Calu3 (cell line): ENCODE measurements around the gene BAAT. TPM values are rescaled to one million over a fixed set of nuclear protein-coding genes. Genes with fewer than 3 reads are reported as not detected.
"Not testable (repeated sequence)": the region's sequence is repeated elsewhere in the genome, so short reads cannot be mapped to it uniquely, and the experiment has no call there.

Experiments
- BruUV-seq: library from RNA; stranded (reverse); fragments of 400-500 nt; replicated peaks from 2 replicates; lab custom pipeline; 2021; lab: Mats Ljungman, UMichigan
- CTCF ChIA-PET: fragments of 300-600 bp; sonication (Branson Sonifier 250); formaldehyde crosslinking; loops from one replicate; lab custom pipeline; 2022; ENCODE audit warnings: antibody characterized with exemption; lab: Charles Lee
- DNase-seq: peaks from one replicate; pipeline ENCODE4 v3.0.0; 2022
- H3K27ac Mint-ChIP-seq: one replicate; pipeline ENCODE4 v1.8.0; 2022; ENCODE audit warnings: mixed read lengths; ENCODE audit not compliant: unreplicated experiment
- H3K27me3 Mint-ChIP-seq: one replicate; pipeline ENCODE4 v1.8.0; 2022; ENCODE audit warnings: mixed read lengths; ENCODE audit not compliant: unreplicated experiment
- H3K36me3 Mint-ChIP-seq: one replicate; pipeline ENCODE4 v1.8.0; 2022; ENCODE audit warnings: mild to moderate bottlenecking, moderate library complexity, mixed read lengths; ENCODE audit not compliant: insufficient read depth, unreplicated experiment
- H3K4me1 Mint-ChIP-seq: one replicate; pipeline ENCODE4 v1.8.0; 2022; ENCODE audit warnings: mild to moderate bottlenecking, low read depth, mixed read lengths; ENCODE audit not compliant: unreplicated experiment
- H3K4me3 Mint-ChIP-seq: one replicate; pipeline ENCODE4 v1.8.0; 2022; ENCODE audit warnings: mild to moderate bottlenecking, low read depth, moderate library complexity, mixed read lengths; ENCODE audit not compliant: unreplicated experiment
- H3K9me3 Mint-ChIP-seq: one replicate; pipeline ENCODE4 v1.8.0; 2022; ENCODE audit warnings: low read depth, mixed read lengths; ENCODE audit not compliant: unreplicated experiment
- intact Hi-C: fragments of 100-400 bp; cut with micrococcal nuclease; formaldehyde crosslinking; loops from one replicate; pipeline ENCODE4 v1.10.0; 2022; ENCODE audit not compliant: unreplicated experiment
- total RNA-seq: library from RNA; stranded (reverse); gene quantifications from 2 replicates; pipeline ENCODE4 v1.2.3, GENCODE V29; 2022
- TF ChIP-seq, protein P1 (sequence below): fragments of 200-600 bp; IDR thresholded peaks from one replicate; pipeline ENCODE4 v1.8.0; 2022; ENCODE audit warnings: antibody characterized with exemption; ENCODE audit not compliant: unreplicated experiment

BAAT gene
- total RNA-seq, 1 experiment from 2014 or later: 10.2 TPM

DNA sequence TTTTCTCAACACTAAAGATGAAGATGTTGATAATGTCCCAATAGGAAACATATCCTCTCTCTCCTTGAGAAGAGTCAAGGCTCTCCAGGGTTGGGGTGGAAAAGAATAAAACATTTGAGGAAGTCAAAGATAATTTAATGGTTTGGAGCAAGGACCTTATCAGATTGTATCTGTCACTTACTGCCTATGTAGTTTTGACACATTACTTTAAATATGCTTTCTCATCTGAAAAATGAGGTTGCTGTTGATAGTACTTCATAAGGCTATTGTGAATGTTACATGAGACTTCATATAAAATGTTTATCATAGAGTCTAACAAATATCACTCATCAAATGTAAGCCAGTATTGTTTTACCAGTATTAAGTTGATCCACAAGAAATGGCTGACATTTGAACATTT is 48.7 kb downstream of the BAAT start:
- DNase-seq: no peak
- Mint-ChIP-seq H3K4me1 (no peaks in the 10 kb centered on the region), H3K27ac (no peak overlapping the region), H3K27me3 (no peaks in the 10 kb centered on the region), H3K4me3 (no peak overlapping the region), H3K9me3 (no peaks in the 10 kb centered on the region), H3K36me3 (no peaks in the 10 kb centered on the region)
- intact Hi-C loops: no loop called here
- BruUV-seq: no TSS peak
- TF ChIP-seq, protein P1, sequence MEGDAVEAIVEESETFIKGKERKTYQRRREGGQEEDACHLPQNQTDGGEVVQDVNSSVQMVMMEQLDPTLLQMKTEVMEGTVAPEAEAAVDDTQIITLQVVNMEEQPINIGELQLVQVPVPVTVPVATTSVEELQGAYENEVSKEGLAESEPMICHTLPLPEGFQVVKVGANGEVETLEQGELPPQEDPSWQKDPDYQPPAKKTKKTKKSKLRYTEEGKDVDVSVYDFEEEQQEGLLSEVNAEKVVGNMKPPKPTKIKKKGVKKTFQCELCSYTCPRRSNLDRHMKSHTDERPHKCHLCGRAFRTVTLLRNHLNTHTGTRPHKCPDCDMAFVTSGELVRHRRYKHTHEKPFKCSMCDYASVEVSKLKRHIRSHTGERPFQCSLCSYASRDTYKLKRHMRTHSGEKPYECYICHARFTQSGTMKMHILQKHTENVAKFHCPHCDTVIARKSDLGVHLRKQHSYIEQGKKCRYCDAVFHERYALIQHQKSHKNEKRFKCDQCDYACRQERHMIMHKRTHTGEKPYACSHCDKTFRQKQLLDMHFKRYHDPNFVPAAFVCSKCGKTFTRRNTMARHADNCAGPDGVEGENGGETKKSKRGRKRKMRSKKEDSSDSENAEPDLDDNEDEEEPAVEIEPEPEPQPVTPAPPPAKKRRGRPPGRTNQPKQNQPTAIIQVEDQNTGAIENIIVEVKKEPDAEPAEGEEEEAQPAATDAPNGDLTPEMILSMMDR: no peak
- CTCF ChIA-PET: interaction anchor here (1.4 kb wide), 1 partner anchor 13 kb away, joined by 3 read pairs; no protein-coding TSS in a partner anchor

DNA sequence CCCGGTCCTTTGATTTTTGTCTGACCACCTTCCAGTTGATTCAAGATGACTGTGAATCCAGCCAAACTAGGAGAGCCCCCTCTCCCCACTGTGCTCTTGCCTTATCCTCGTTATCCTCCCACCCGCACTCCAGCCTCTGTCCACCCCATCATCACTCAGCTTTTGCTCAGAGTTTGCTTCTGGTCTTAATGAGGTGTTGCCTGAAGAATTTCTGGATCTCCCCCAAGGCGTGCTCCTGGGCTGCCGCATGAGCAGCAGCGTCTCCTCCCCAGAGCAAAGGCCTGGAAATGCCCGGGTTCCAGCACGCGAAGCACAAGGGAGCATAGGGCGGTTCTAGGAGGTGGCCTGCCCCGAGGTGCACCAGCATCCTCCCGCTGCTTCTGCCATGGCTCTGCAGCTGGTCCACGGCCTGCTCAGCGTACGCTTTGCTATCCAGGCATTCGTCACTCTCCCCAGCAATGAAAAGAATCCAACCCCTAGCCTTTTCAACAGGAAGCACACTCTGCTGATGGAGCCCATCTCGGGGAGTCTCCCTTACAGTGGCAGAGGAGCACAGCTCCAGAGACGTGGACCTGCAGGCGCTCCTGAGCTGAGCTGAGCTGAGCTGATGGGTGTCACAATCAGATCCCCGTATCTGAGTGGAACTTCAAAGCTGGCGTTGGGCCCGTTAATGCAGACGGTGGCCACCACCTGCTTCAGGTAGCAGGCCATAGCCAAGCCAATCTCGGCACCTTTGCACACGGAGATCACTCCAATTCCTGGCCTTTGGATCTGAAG is 50.7 kb downstream of the BAAT start:
- BruUV-seq: no TSS peak
- Mint-ChIP-seq H3K27ac (no peak overlapping the region), H3K9me3 (no peaks in the 10 kb centered on the region), H3K27me3 (no peaks in the 10 kb centered on the region), H3K36me3 (no peaks in the 10 kb centered on the region), H3K4me1 (no peaks in the 10 kb centered on the region), H3K4me3 (no peak overlapping the region)
- CTCF ChIA-PET: interaction anchor here (0.6 to 1.6 kb wide), 2 partner anchors 9 to 215 kb away, joined by 3 read pairs; no protein-coding TSS in a partner anchor
- no peak for DNase-seq
- intact Hi-C loops: no loop called here
- TF ChIP-seq, protein P1: no peak

GRCh38 chr9:101333490-101333889 is 51.3 kb downstream of the BAAT start:
- Mint-ChIP-seq H3K4me1 (no peaks in the 10 kb centered on the region), H3K27ac (no peak overlapping the region), H3K4me3 (no peak overlapping the region), H3K9me3 (no peaks in the 10 kb centered on the region), H3K27me3 (no peaks in the 10 kb centered on the region), H3K36me3 (no peaks in the 10 kb centered on the region)
- no peak for DNase-seq
- BruUV-seq: no TSS peak
- TF ChIP-seq, protein P1: no peak
- intact Hi-C loops: no loop called here
- CTCF ChIA-PET: no interaction called here

- intact Hi-C loops: no loop called here
- no peak overlapping the region for H3K4me3 Mint-ChIP-seq
- TF ChIP-seq, protein P1: no peak
- no peaks in the 10 kb centered on the region for H3K36me3 Mint-ChIP-seq
- DNase-seq: no peak
- H3K27me3 Mint-ChIP-seq: no peaks in the 10 kb centered on the region
- peaks cover 1% of the 10 kb centered on the region for H3K9me3 Mint-ChIP-seq
- no peak overlapping the region for H3K27ac Mint-ChIP-seq
- peaks cover 4% of the 10 kb centered on the region for H3K4me1 Mint-ChIP-seq
- no TSS peak for BruUV-seq
- CTCF ChIA-PET: no interaction called here
Measured at GRCh38 chr9:101332362-101332761, 52.4 kb downstream of the BAAT start.

DNA sequence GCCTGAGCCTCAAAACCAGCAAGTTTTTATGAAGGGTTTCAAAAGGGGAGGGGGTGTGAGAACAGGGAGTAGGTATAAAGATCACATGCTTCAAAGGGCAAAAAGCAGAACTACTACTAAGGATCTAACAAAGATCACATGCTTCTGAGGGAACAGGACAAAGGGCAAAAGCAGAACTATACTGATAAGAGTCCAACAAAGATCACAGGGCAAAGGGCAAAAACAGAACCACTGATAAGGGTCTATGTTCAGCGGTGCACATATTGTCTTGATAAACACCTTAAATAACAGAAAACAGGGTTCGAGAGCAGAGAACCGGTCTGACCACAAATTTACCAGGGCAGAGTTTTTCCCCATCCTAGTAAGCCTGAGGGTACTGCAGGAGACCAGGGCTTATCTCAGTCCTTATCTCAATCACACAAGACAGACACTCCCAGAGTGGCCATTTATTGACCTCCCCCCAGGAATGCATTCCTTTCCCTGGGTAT is 57.3 kb downstream of the BAAT start:
- peak overlapping the region; percentile 27 for H3K27ac Mint-ChIP-seq
- peaks cover 34% of the 10 kb centered on the region for H3K4me1 Mint-ChIP-seq
- H3K27me3 Mint-ChIP-seq, H3K4me3 Mint-ChIP-seq, H3K9me3 Mint-ChIP-seq, BruUV-seq, H3K36me3 Mint-ChIP-seq, CTCF ChIA-PET, DNase-seq: not testable (repeated sequence)
- intact Hi-C loops: loop anchor here (2.0 kb wide), 1 partner anchor 61 kb away; no protein-coding TSS in a partner anchor
